ENCODE measurements around the gene KRT80.

KRT80 gene

DNA sequence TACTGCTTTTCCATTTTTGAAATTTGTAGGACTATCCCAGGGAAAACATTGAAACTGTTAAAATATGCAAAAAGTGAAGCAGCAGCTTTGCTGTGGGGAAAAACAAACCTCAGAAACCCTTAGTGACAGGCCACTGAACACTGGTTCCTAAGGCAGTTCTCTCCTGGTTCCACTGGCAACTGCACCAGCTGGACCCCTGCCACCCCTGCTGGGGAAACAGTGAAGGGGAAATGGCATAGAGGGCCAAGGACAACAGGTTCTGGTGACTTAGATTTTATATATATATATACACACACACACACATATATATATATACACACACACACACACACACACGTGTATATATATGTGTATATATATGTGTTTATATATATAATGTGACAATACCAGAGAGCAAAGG is 25.0 kb upstream of the KRT80 start:
- Histone ChIP-seq H3K4me1 (ENCODE audit: control insufficient read depth in 1 of 2, insufficient read depth in 2 of 2, low read length in 2 of 2) (peaks cover 0 to 5% of the 10 kb centered on the region in 2 donors), H3K27me3 (ENCODE audit: low read depth, low read length) (no peaks in the 10 kb centered on the region), H3K4me3 (ENCODE audit: low read depth in 1 of 2, low read length in 2 of 2) (no peak overlapping the region), H3K27ac (ENCODE audit: low read length) (no peak overlapping the region), H3K9me3 (ENCODE audit: control insufficient read depth in 1 of 2, low read length in 2 of 2) (no peaks in the 10 kb centered on the region), H3K36me3 (ENCODE audit: control insufficient read depth in 1 of 2, insufficient read depth in 2 of 2, low read length in 2 of 2) (no peaks in the 10 kb centered on the region)

DNA sequence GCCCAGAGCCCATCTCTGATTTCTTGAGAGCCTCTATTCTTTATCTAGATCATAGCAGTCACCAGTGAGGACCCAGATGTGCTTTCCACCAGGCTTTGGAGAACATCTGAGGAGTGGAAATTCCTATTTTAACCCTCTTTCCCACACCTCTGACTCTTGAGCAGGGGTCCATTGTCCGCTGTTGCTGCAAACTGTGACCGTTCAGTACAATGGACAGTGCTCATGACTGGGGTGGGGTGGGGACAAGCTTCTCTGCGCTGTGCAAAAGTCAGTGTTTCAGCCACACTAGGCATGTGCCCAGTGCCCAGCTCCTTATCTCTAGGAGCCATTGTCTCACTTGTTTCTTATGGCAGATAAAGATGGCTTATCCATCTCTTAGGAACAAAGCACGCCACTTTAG is 24.3 kb upstream of the KRT80 start:
- H3K27me3 ChIP-seq (ENCODE audit: low read depth, low read length): no peaks in the 10 kb centered on the region
- H3K36me3 ChIP-seq (ENCODE audit: control insufficient read depth in 1 of 2, insufficient read depth in 2 of 2, low read length in 2 of 2): no peaks in the 10 kb centered on the region
- no peaks in the 10 kb centered on the region for H3K9me3 ChIP-seq (ENCODE audit: control insufficient read depth in 1 of 2, low read length in 2 of 2)
- no peak overlapping the region for H3K27ac ChIP-seq (ENCODE audit: low read length)
- H3K4me1 ChIP-seq (ENCODE audit: control insufficient read depth in 1 of 2, insufficient read depth in 2 of 2, low read length in 2 of 2): peaks cover 0 to 5% of the 10 kb centered on the region in 2 donors
- H3K4me3 ChIP-seq (ENCODE audit: low read depth in 1 of 2, low read length in 2 of 2): no peak overlapping the region

DNA sequence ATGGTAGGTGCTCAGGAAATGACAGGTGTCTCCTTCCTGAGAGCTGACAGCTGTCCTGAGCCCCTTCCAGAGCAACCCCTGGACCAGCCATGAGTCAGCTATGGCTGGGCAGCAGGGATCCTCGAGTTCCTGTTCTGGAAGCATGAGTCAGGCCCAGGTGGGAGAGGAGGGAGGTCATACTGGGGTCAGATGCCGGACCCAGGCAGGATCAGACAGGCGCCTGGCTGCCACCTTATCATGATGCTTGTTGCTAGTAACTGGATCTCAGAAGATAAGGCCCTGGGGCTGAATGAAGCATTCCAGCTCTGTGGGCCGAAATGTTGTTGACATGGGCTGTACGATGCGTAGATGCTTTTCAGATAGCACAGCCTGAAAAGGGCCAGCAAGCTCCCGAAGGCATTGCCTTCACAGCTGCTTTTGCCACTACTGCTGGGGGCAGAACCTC is 23.8 kb upstream of the KRT80 start:
- peaks cover 0 to 5% of the 10 kb centered on the region in 2 donors for H3K4me1 ChIP-seq (ENCODE audit: control insufficient read depth in 1 of 2, insufficient read depth in 2 of 2, low read length in 2 of 2)
- H3K4me3 ChIP-seq (ENCODE audit: low read depth in 1 of 2, low read length in 2 of 2): no peak overlapping the region
- no peaks in the 10 kb centered on the region for H3K36me3 ChIP-seq (ENCODE audit: control insufficient read depth in 1 of 2, insufficient read depth in 2 of 2, low read length in 2 of 2)
- H3K9me3 ChIP-seq (ENCODE audit: control insufficient read depth in 1 of 2, low read length in 2 of 2): no peaks in the 10 kb centered on the region
- no peaks in the 10 kb centered on the region for H3K27me3 ChIP-seq (ENCODE audit: low read depth, low read length)
- no peak overlapping the region for H3K27ac ChIP-seq (ENCODE audit: low read length)

DNA sequence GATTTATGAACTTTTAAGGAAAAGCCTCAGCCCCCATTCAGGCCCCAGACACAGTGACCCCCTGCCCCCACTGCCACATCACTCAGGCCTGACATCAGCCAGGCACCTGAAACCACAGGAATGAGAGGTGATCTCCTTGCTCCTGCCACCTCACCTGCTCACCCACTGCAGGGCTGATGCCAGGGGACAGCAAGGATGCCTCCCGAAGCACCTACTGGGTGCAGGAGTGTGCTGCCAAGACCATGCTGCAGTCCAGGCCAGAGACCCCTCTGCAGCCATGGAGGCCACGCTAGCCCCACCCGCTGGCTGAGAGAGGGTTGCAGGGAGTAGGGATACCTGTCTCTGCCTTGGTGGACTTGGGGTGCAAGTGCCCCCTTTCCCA is 22.6 kb upstream of the KRT80 start:
- no peak overlapping the region for H3K27ac ChIP-seq (ENCODE audit: low read length)
- peaks cover 0 to 5% of the 10 kb centered on the region in 2 donors for H3K4me1 ChIP-seq (ENCODE audit: control insufficient read depth in 1 of 2, insufficient read depth in 2 of 2, low read length in 2 of 2)
- no peaks in the 10 kb centered on the region for H3K27me3 ChIP-seq (ENCODE audit: low read depth, low read length)
- H3K9me3 ChIP-seq (ENCODE audit: control insufficient read depth in 1 of 2, low read length in 2 of 2): no peaks in the 10 kb centered on the region
- H3K36me3 ChIP-seq (ENCODE audit: control insufficient read depth in 1 of 2, insufficient read depth in 2 of 2, low read length in 2 of 2): no peaks in the 10 kb centered on the region
- no peak overlapping the region for H3K4me3 ChIP-seq (ENCODE audit: low read depth in 1 of 2, low read length in 2 of 2)

DNA sequence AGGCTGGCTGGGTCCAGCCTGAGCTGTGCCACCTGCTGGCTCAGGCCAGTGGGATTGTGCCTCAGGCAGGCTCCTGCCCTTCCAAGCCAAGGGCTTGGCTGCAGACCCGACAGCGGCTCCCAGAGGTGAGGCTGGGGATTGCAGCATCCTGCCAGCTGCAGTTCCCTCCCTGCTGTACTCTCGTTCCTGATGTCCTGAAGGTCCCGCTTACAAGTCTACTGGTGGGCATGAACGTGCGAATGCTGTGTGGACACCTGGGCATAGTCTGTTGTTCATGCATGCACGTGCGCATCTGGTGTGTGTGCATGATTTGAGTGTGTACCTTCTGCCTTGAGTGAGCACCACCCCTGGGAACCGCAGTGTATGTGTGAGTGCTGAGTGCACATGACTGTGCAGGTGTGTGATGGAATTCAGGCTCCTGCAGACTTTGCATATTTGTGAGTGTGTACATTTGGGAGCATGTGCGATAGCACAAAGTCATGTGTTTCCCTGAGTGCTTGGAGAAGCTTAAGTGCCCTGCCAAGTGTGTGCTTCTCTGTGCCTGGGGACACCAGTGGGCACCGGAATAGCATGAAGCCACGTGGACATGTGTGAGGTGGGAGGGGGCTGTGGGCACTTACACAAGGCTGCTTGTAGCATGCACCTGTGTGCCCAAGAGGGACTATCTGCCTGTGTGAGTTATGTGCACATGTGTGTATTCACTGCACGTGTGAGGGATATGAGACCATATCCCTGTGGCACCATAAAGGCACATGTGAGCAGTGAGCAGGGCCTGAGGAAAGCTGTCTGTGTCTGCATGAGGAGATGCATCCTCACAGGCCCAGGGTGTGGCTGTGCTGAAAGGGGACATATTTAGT is 22.0 kb upstream of the KRT80 start:
- H3K27me3 ChIP-seq (ENCODE audit: low read depth, low read length): no peaks in the 10 kb centered on the region
- no peak overlapping the region for H3K4me3 ChIP-seq (ENCODE audit: low read depth in 1 of 2, low read length in 2 of 2)
- H3K36me3 ChIP-seq (ENCODE audit: control insufficient read depth in 1 of 2, insufficient read depth in 2 of 2, low read length in 2 of 2): no peaks in the 10 kb centered on the region
- H3K4me1 ChIP-seq (ENCODE audit: control insufficient read depth in 1 of 2, insufficient read depth in 2 of 2, low read length in 2 of 2): peaks cover 0 to 5% of the 10 kb centered on the region in 2 donors
- H3K9me3 ChIP-seq (ENCODE audit: control insufficient read depth in 1 of 2, low read length in 2 of 2): no peaks in the 10 kb centered on the region
- no peak overlapping the region for H3K27ac ChIP-seq (ENCODE audit: low read length)

DNA sequence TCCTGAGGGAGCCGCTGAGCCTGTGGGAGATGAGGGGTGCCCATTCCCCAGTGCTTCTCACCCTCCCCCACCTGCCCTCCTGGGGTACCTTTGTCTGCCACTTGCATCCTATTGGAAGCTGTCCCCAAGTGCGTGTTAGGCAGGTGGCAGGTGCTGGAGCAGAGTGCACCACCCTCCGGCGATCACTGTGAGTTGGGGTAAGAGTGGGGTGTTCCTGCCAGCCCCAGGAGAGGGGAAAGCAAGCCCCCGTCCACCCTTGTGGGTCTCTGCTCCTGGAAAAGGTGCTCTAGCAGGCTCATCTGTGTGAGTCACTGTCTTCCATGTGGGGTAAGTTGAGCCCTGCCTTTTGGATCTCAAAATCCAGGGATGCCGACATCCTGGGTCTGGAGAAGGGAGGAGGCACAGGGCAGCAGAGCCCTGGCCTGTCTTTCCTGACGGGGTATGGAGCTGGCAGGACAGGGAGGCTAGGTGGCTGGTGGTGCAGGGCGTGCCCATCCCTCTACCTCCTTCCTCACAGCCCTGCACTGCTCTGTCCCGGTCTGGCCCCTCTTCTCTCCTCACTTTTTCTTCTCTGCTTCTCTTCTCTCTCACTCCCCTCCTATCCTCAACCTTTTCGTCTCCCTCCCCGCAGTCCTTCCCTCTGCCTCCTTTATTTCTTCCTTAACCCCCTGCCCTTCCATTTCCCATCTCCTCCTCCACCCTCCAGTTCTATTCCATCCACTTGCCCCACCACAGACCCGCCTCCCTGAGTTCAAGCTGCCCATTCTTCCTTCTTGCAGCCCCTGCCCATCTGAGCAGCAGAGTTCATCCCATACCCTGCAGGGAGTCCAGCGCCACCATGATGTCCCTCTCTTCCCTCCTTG is 21.1 kb upstream of the KRT80 start:
- H3K9me3 ChIP-seq (ENCODE audit: control insufficient read depth in 1 of 2, low read length in 2 of 2): no peaks in the 10 kb centered on the region
- no peaks in the 10 kb centered on the region for H3K27me3 ChIP-seq (ENCODE audit: low read depth, low read length)
- H3K36me3 ChIP-seq (ENCODE audit: control insufficient read depth in 1 of 2, insufficient read depth in 2 of 2, low read length in 2 of 2): no peaks in the 10 kb centered on the region
- H3K4me1 ChIP-seq (ENCODE audit: control insufficient read depth in 1 of 2, insufficient read depth in 2 of 2, low read length in 2 of 2): peaks cover 0 to 4% of the 10 kb centered on the region in 2 donors
- H3K27ac ChIP-seq (ENCODE audit: low read length): no peak overlapping the region
- H3K4me3 ChIP-seq (ENCODE audit: low read depth in 1 of 2, low read length in 2 of 2): no peak overlapping the region

DNA sequence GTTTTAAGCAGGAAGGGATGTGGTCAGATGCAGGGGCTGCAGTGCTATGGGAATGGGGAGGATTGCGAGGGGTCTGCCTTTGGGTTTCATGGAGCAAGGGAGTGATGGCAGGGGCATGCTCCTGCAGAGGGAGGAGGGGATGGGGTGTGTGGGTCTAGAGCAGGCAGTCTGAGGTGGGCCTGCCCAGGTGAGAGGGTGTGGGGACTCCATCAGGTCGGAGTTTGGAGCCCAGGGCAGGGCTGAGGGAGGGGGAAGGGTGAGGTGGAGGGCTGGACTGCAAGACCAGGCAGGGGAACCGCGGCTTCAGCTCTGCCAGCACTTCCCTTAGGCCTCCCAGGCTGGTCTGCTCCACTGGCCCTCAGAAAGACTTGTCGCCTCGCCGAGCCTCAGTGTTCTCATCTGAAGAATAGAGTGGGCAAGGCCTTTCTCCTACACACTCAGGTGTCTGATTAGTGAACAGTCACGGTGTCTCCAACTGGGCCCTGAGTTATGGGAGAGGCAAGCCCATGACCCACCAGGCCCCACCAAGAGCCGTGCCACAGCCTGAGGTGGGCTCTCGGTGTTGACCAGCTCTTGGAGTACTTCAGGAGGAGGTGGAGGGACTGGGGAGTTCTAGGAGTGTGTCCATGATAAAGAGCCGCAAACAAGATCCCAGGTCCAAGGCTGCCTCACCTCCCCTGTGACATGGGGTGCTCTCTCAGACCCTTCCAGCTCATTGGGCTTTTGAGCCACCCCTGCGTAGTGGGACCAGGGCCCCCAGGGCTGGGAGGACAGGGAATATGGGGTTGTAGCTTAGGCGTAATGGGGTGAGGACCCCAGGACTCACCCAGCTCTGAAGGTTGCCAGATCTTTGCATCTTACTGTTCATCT is 20.1 kb upstream of the KRT80 start:
- no peak overlapping the region for H3K4me3 ChIP-seq (ENCODE audit: low read depth in 1 of 2, low read length in 2 of 2)
- H3K36me3 ChIP-seq (ENCODE audit: control insufficient read depth in 1 of 2, insufficient read depth in 2 of 2, low read length in 2 of 2): no peaks in the 10 kb centered on the region
- H3K27me3 ChIP-seq (ENCODE audit: low read depth, low read length): no peaks in the 10 kb centered on the region
- H3K4me1 ChIP-seq (ENCODE audit: control insufficient read depth in 1 of 2, insufficient read depth in 2 of 2, low read length in 2 of 2): peaks cover 0 to 5% of the 10 kb centered on the region in 2 donors
- H3K27ac ChIP-seq (ENCODE audit: low read length): no peak overlapping the region
- no peaks in the 10 kb centered on the region for H3K9me3 ChIP-seq (ENCODE audit: control insufficient read depth in 1 of 2, low read length in 2 of 2)

DNA sequence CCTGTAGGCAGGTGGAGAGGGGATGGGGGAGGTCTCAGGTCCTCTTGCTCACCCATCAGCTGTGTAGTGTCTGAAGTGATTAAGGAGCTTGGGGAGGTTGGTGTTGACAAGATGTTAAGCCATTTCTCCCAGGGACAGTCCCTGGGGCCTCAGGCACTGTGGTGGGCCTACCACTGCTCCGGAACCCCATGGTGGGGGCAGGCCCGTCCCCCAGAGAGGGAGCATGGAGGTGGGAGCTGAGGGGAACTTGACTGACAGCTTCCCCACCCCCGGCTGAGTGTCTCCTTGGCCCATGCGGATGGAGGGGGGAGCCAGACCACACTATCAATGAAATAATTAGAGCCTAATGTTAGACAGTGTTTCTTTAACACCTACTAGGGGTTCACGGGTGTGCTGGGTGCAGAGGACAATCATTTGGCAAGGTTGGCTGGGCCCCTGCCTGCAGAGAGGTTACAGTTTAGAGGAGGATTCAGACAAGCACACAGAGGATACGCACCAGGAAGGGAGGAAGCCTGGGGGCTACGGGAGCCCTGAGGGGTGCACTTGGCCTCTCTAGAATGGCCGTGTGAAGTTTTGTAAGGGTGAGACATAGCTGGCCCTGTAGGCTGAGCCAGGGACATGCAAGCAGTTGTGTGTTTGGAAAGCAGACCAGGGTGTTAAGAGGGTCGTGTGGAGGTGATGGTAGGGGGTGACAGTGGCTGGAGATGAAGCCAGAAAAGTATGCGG is 19.3 kb upstream of the KRT80 start:
- peaks cover 0 to 5% of the 10 kb centered on the region in 2 donors for H3K4me1 ChIP-seq (ENCODE audit: control insufficient read depth in 1 of 2, insufficient read depth in 2 of 2, low read length in 2 of 2)
- H3K9me3 ChIP-seq (ENCODE audit: control insufficient read depth in 1 of 2, low read length in 2 of 2): no peaks in the 10 kb centered on the region
- H3K27ac ChIP-seq (ENCODE audit: low read length): no peak overlapping the region

DNA sequence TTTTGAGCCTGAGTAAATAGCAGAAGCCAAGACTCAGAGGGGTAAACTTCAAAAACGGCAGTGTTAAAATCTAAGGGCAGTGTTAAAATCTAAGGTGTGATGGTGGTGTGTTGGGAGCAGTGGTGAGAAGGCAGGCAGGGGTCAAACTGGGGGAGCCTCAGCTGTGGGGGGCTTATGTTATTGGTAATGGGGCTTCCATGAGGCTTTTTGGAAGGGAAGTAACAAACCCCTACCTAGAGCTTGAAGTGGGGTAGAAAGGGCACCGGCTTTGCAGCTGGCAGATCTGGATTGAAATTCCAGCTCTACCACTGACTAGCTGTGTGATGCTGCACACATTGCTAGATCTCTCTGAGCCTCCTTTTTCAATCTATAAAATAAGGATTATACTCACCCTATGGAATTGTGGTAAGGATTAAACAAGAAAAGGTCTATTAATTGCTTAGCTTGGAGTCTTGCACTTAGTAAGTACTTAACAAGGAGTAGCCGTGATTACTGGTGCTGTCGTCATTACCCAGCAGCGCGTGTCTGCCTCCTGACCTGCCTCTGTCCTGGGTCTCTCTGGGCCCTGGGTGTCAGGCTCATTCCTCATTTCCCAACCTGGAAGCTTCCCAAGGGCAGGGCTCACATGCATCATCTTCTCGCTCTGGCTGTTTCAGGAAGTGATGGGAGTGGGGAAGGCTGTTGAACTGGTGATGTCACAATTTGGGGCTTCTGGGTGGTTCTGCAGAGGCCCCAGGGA is 18.5 kb upstream of the KRT80 start:
- H3K4me3 ChIP-seq (ENCODE audit: low read depth in 1 of 2, low read length in 2 of 2): no peak overlapping the region
- peaks cover 0 to 5% of the 10 kb centered on the region in 2 donors for H3K4me1 ChIP-seq (ENCODE audit: control insufficient read depth in 1 of 2, insufficient read depth in 2 of 2, low read length in 2 of 2)
- H3K9me3 ChIP-seq (ENCODE audit: control insufficient read depth in 1 of 2, low read length in 2 of 2): no peaks in the 10 kb centered on the region
- H3K27ac ChIP-seq (ENCODE audit: low read length): no peak overlapping the region
- H3K27me3 ChIP-seq (ENCODE audit: low read depth, low read length): no peaks in the 10 kb centered on the region
- no peaks in the 10 kb centered on the region for H3K36me3 ChIP-seq (ENCODE audit: control insufficient read depth in 1 of 2, insufficient read depth in 2 of 2, low read length in 2 of 2)

More for the DNA sequence above, 19.3 kb upstream of the KRT80 start:
- H3K27me3 ChIP-seq (ENCODE audit: low read depth, low read length): no peaks in the 10 kb centered on the region
- no peaks in the 10 kb centered on the region for H3K36me3 ChIP-seq (ENCODE audit: control insufficient read depth in 1 of 2, insufficient read depth in 2 of 2, low read length in 2 of 2)
- H3K4me3 ChIP-seq (ENCODE audit: low read depth in 1 of 2, low read length in 2 of 2): no peak overlapping the region

DNA sequence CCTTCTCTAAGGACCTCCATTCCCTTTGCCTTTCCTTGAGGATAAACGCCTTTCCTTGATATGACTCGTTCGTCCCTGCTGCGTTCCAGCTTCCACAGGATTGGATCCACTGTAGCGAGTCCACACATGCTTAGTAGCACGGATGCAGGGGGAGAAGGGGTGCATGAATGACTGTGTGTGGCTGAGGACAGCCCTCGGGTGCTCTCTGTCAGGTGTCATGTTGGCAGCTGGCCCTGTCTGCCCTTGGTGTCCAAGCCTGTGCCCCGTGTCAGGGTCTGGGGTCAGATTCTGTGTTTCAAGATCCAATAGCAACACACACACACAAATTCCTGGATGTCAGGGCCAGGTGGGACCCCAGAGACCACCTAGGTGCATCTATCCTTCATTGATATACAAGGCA is 17.5 kb upstream of the KRT80 start:
- H3K27ac ChIP-seq (ENCODE audit: low read length): no peak overlapping the region
- H3K36me3 ChIP-seq (ENCODE audit: control insufficient read depth in 1 of 2, insufficient read depth in 2 of 2, low read length in 2 of 2): no peaks in the 10 kb centered on the region
- H3K4me1 ChIP-seq (ENCODE audit: control insufficient read depth in 1 of 2, insufficient read depth in 2 of 2, low read length in 2 of 2): peaks cover 0 to 5% of the 10 kb centered on the region in 2 donors
- H3K4me3 ChIP-seq (ENCODE audit: low read depth in 1 of 2, low read length in 2 of 2): no peak overlapping the region
- no peaks in the 10 kb centered on the region for H3K9me3 ChIP-seq (ENCODE audit: control insufficient read depth in 1 of 2, low read length in 2 of 2)
- no peaks in the 10 kb centered on the region for H3K27me3 ChIP-seq (ENCODE audit: low read depth, low read length)

Measured in muscle layer of duodenum (tissue), 2 donors.